ENCODE data around the gene NDFIP1.

DNA sequence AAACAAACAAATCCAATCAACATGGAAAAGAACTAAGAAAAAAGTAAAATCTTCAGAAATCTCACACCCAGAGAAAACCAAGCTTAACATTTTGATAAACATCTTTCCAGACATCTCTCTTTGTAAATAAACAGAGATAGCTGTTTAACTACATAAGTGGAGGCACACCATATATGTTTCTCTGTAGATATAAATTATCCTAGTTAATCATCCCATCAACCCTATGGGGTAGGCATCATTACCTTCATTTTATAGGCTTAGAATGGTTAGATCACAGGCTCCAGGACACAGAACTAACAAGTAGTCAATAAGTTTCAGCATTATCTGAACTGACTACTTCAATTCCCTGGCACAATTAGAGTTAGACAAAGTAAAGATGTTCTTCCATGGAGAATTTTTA, 22.4 kb upstream of the NDFIP1 start:
- TF ChIP-seq, protein P1, sequence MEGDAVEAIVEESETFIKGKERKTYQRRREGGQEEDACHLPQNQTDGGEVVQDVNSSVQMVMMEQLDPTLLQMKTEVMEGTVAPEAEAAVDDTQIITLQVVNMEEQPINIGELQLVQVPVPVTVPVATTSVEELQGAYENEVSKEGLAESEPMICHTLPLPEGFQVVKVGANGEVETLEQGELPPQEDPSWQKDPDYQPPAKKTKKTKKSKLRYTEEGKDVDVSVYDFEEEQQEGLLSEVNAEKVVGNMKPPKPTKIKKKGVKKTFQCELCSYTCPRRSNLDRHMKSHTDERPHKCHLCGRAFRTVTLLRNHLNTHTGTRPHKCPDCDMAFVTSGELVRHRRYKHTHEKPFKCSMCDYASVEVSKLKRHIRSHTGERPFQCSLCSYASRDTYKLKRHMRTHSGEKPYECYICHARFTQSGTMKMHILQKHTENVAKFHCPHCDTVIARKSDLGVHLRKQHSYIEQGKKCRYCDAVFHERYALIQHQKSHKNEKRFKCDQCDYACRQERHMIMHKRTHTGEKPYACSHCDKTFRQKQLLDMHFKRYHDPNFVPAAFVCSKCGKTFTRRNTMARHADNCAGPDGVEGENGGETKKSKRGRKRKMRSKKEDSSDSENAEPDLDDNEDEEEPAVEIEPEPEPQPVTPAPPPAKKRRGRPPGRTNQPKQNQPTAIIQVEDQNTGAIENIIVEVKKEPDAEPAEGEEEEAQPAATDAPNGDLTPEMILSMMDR (IDR thresholded peaks at IDR 0.05) = no peak
- TF ChIP-seq POLR2A (IDR thresholded peaks at IDR 0.05) = no peak

Data from right lobe of liver (tissue), 4 donors.